Measurements from ENCODE around the gene MARK1.

Gene MARK1

GRCh38 chr1:220705782-220706181, 177.8 kb downstream of the MARK1 start:
- Histone ChIP-seq H3K9ac (ENCODE audit: low read depth, low read length) (no peak overlapping the region), H3K36me3 (ENCODE audit: insufficient read depth, low read depth, low read length) (no peaks in the 10 kb centered on the region), H3K9me3 (ENCODE audit: insufficient read depth, low read depth, low read length) (no peaks in the 10 kb centered on the region), H3K27me3 (ENCODE audit: insufficient read depth, low read length) (no peaks in the 10 kb centered on the region), H3K4me3 (ENCODE audit: low read length) (no peak overlapping the region), H3K4me1 (ENCODE audit: insufficient read depth, low read length) (peaks cover under 1% of the 10 kb centered on the region; the same call in 1 of the 2 replicates), H3K27ac (ENCODE audit: low read length) (no peak overlapping the region)

GRCh38 chr1:220706480-220706879, 178.5 kb downstream of the MARK1 start:
- H3K4me3 ChIP-seq (ENCODE audit: low read length): no peak overlapping the region

GRCh38 chr1:220707160-220707559, 179.2 kb downstream of the MARK1 start:
- no peak overlapping the region for H3K4me3 ChIP-seq (ENCODE audit: low read length)
- H3K27ac ChIP-seq (ENCODE audit: low read length): no peak overlapping the region
- no peaks in the 10 kb centered on the region for H3K9me3 ChIP-seq (ENCODE audit: insufficient read depth, low read depth, low read length)
- H3K27me3 ChIP-seq (ENCODE audit: insufficient read depth, low read length): no peaks in the 10 kb centered on the region
- no peak overlapping the region for H3K9ac ChIP-seq (ENCODE audit: low read depth, low read length)
- H3K36me3 ChIP-seq (ENCODE audit: insufficient read depth, low read depth, low read length): no peaks in the 10 kb centered on the region
- no peaks in the 10 kb centered on the region for H3K4me1 ChIP-seq (ENCODE audit: insufficient read depth, low read length)

More at GRCh38 chr1:220706480-220706879, 178.5 kb downstream of the MARK1 start:
- no peak overlapping the region for H3K27ac ChIP-seq (ENCODE audit: low read length)
- H3K9ac ChIP-seq (ENCODE audit: low read depth, low read length): no peak overlapping the region
- H3K36me3 ChIP-seq (ENCODE audit: insufficient read depth, low read depth, low read length): no peaks in the 10 kb centered on the region
- no peaks in the 10 kb centered on the region for H3K4me1 ChIP-seq (ENCODE audit: insufficient read depth, low read length)
- H3K9me3 ChIP-seq (ENCODE audit: insufficient read depth, low read depth, low read length): no peaks in the 10 kb centered on the region
- no peaks in the 10 kb centered on the region for H3K27me3 ChIP-seq (ENCODE audit: insufficient read depth, low read length)

- H3K9ac ChIP-seq (ENCODE audit: low read depth, low read length): no peak overlapping the region
- H3K36me3 ChIP-seq (ENCODE audit: insufficient read depth, low read depth, low read length): no peaks in the 10 kb centered on the region
- no peaks in the 10 kb centered on the region for H3K27me3 ChIP-seq (ENCODE audit: insufficient read depth, low read length)
- H3K4me3 ChIP-seq (ENCODE audit: low read length): no peak overlapping the region
- H3K9me3 ChIP-seq (ENCODE audit: insufficient read depth, low read depth, low read length): no peaks in the 10 kb centered on the region
- H3K4me1 ChIP-seq (ENCODE audit: insufficient read depth, low read length): no peaks in the 10 kb centered on the region
- no peak overlapping the region for H3K27ac ChIP-seq (ENCODE audit: low read length)
These were observed 180.3 kb downstream of the MARK1 start for GRCh38 chr1:220708244-220708643.

GRCh38 chr1:220708936-220709801, 181.2 kb downstream of the MARK1 start:
- no peak overlapping the region for H3K4me3 ChIP-seq (ENCODE audit: low read length)
- no peak overlapping the region for H3K9ac ChIP-seq (ENCODE audit: low read depth, low read length)
- no peaks in the 10 kb centered on the region for H3K36me3 ChIP-seq (ENCODE audit: insufficient read depth, low read depth, low read length)
- H3K9me3 ChIP-seq (ENCODE audit: insufficient read depth, low read depth, low read length): no peaks in the 10 kb centered on the region
- no peaks in the 10 kb centered on the region for H3K4me1 ChIP-seq (ENCODE audit: insufficient read depth, low read length)
- H3K27me3 ChIP-seq (ENCODE audit: insufficient read depth, low read length): no peaks in the 10 kb centered on the region
- H3K27ac ChIP-seq (ENCODE audit: low read length): no peak overlapping the region

- Histone ChIP-seq H3K4me1 (ENCODE audit: insufficient read depth, low read length) (no peaks in the 10 kb centered on the region), H3K27ac (ENCODE audit: low read length) (no peak overlapping the region)
These were observed 182.4 kb downstream of the MARK1 start for GRCh38 chr1:220710333-220710732.

GRCh38 chr1:220711056-220711809, 183.3 kb downstream of the MARK1 start:
- no peak overlapping the region for H3K4me3 ChIP-seq (ENCODE audit: low read length)
- H3K36me3 ChIP-seq (ENCODE audit: insufficient read depth, low read depth, low read length): no peaks in the 10 kb centered on the region
- no peaks in the 10 kb centered on the region for H3K27me3 ChIP-seq (ENCODE audit: insufficient read depth, low read length)
- H3K9me3 ChIP-seq (ENCODE audit: insufficient read depth, low read depth, low read length): peaks cover 14% of the 10 kb centered on the region
- H3K4me1 ChIP-seq (ENCODE audit: insufficient read depth, low read length): no peaks in the 10 kb centered on the region
- H3K9ac ChIP-seq (ENCODE audit: low read depth, low read length): no peak overlapping the region
- H3K27ac ChIP-seq (ENCODE audit: low read length): no peak overlapping the region

More at GRCh38 chr1:220710333-220710732, 182.4 kb downstream of the MARK1 start:
- no peaks in the 10 kb centered on the region for H3K27me3 ChIP-seq (ENCODE audit: insufficient read depth, low read length)
- H3K4me3 ChIP-seq (ENCODE audit: low read length): no peak overlapping the region
- no peak overlapping the region for H3K9ac ChIP-seq (ENCODE audit: low read depth, low read length)
- H3K9me3 ChIP-seq (ENCODE audit: insufficient read depth, low read depth, low read length): peaks cover 5% of the 10 kb centered on the region
- no peaks in the 10 kb centered on the region for H3K36me3 ChIP-seq (ENCODE audit: insufficient read depth, low read depth, low read length)

Measured in iPS-20b (cell line).